K562 (cell line): ENCODE results near the gene GLI1. TPM values are rescaled to one million over a fixed set of nuclear protein-coding genes. Genes with fewer than 3 reads are reported as not detected.

Experiments used
- ARID1B ChIP-seq: fragments of 450-650 bp; IDR thresholded peaks from 2 replicates; pipeline ENCODE4 v1.6.1; 2016; ENCODE audit warnings: antibody characterized with exemption, mild to moderate bottlenecking, inconsistent platforms
- CBX3 ChIP-seq, 2 experiments: IDR thresholded peaks; 1 replicate in 1 of 2; 2 replicates in 1 of 2; pipeline ENCODE4 v1.6.1; 2012; ENCODE audit warnings: inconsistent platforms in 2 of 2, low read length in 2 of 2, borderline replicate concordance in 1 of 2, control low read depth in 1 of 2
- CBX5 ChIP-seq: IDR thresholded peaks from 2 replicates; pipeline ENCODE4 v1.6.1; 2014; ENCODE audit warnings: low read depth, borderline replicate concordance
- ELF2 ChIP-seq: fragments of 250-450 bp; sonication (Bioruptor Pico); IDR thresholded peaks from 2 replicates; pipeline ENCODE4 v1.5.0; 2021; ENCODE audit warnings: mild to moderate bottlenecking
- FUS ChIP-seq: fragments of 200-400 bp; formaldehyde crosslinking; optimal IDR thresholded peaks from 2 replicates; pipeline ENCODE3; 2017; ENCODE audit warnings: low read depth, low read length
- GATA2 ChIP-seq: sonication (generic); formaldehyde crosslinking; IDR thresholded peaks from 2 replicates; pipeline ENCODE4 v1.4.0; 2020; ENCODE audit warnings: mild to moderate bottlenecking, missing genetic modification reagents
- HDGF ChIP-seq: fragments of 450-650 bp; IDR thresholded peaks from 2 replicates; pipeline ENCODE4 v1.6.1; 2016
- HIVEP1 ChIP-seq: fragments of 250-450 bp; sonication (Bioruptor Pico); IDR thresholded peaks from 2 replicates; pipeline ENCODE4 v1.4.0; 2020; ENCODE audit warnings: mild to moderate bottlenecking
- HLTF ChIP-seq: fragments of 450-650 bp; IDR thresholded peaks from 2 replicates; pipeline ENCODE4 v1.6.1; 2016
- KAT2B ChIP-seq: IDR thresholded peaks from one replicate; pipeline ENCODE4 v1.6.1; 2012; ENCODE audit warnings: low read depth, mild to moderate bottlenecking, control low read depth, inconsistent platforms, low read length, moderate library complexity
- KAT7 ChIP-seq: sonication (generic); formaldehyde crosslinking; IDR thresholded peaks from 2 replicates; pipeline ENCODE4 v1.8.0; 2022; ENCODE audit warnings: missing genetic modification reagents, mild to moderate bottlenecking, borderline replicate concordance
- KLF1 ChIP-seq: fragments of 450-650 bp; IDR thresholded peaks from 2 replicates; pipeline ENCODE4 v1.6.1; 2016; ENCODE audit warnings: missing genetic modification characterization, missing compliant biosample characterization
- MCM2 ChIP-seq: fragments of 450-650 bp; IDR thresholded peaks from 2 replicates; pipeline ENCODE4 v1.6.1; 2017; ENCODE audit warnings: low read depth, mild to moderate bottlenecking
- MIER1 ChIP-seq: fragments of 450-650 bp; IDR thresholded peaks from 2 replicates; pipeline ENCODE4 v1.6.1; 2016; ENCODE audit warnings: antibody characterized with exemption, mild to moderate bottlenecking, low read depth
- MXI1 ChIP-seq: IDR thresholded peaks from 2 replicates; pipeline ENCODE4 v1.6.1; 2011; ENCODE audit warnings: low read depth, mild to moderate bottlenecking, improper control_type of control experiment, low read length
- NEUROD1 ChIP-seq: fragments of 150-350 bp; IDR thresholded peaks from 2 replicates; pipeline ENCODE4 v1.6.1; 2014; ENCODE audit warnings: borderline replicate concordance, low read length, low read depth; ENCODE audit not compliant: partially characterized antibody
- PTBP1 ChIP-seq: fragments of 200-400 bp; formaldehyde crosslinking; IDR thresholded peaks from 2 replicates; pipeline ENCODE4 v1.6.1; 2017; ENCODE audit warnings: low read depth, low read length
- RBM14 ChIP-seq: fragments of 200-400 bp; formaldehyde crosslinking; IDR thresholded peaks from 2 replicates; pipeline ENCODE4 v1.6.1; 2018; ENCODE audit warnings: low read depth, mild to moderate bottlenecking, low read length, moderate library complexity, borderline replicate concordance; ENCODE audit not compliant: insufficient read depth
- SIN3A ChIP-seq, 2 experiments: fragments of 150-350 bp in 1 of 2; IDR thresholded peaks; 2 replicates each; pipeline ENCODE4 v1.6.1; 2011 to 2016; ENCODE audit warnings: borderline replicate concordance in 2 of 2, low read depth in 2 of 2, low read length in 2 of 2, mild to moderate bottlenecking in 2 of 2, moderate library complexity in 2 of 2; ENCODE audit not compliant: control insufficient read depth in 1 of 2
- SNIP1 ChIP-seq: fragments of 450-650 bp; IDR thresholded peaks from 2 replicates; pipeline ENCODE4 v1.7.1; 2017; ENCODE audit warnings: low read depth, mild to moderate bottlenecking
- SRF ChIP-seq, 2 experiments: fragments of 250-450, 450-650 bp in 1 of 2; sonication (Bioruptor Pico) in 1 of 2; sonication (generic) in 1 of 2; formaldehyde crosslinking; IDR thresholded peaks; 2 replicates each; pipeline versions ENCODE4 v1.5.0 to v1.5.1; 2020 to 2022; ENCODE audit warnings: mild to moderate bottlenecking in 1 of 2, missing genetic modification reagents in 1 of 2
- ZEB2 ChIP-seq: fragments of 450-650 bp; IDR thresholded peaks from 2 replicates; pipeline ENCODE4 v1.6.1; 2016
- ZFP1 ChIP-seq: fragments of 450-650 bp; formaldehyde crosslinking; IDR thresholded peaks from 2 replicates; pipeline ENCODE4 v1.4.0; 2020; ENCODE audit warnings: mild to moderate bottlenecking, mixed read lengths
- ZFX ChIP-seq: sonication (generic); formaldehyde crosslinking; IDR thresholded peaks from 2 replicates; pipeline ENCODE4 v1.8.0; 2022; ENCODE audit warnings: mild to moderate bottlenecking, missing genetic modification reagents, moderate library complexity
- ZNF121 ChIP-seq: sonication (generic); formaldehyde crosslinking; conservative IDR thresholded peaks from 2 replicates; pipeline ENCODE4 v1.8.0; 2022; ENCODE audit warnings: missing genetic modification reagents
- ZNF212 ChIP-seq: fragments of 450-650 bp; formaldehyde crosslinking; IDR thresholded peaks from 2 replicates; pipeline ENCODE4 v1.4.0; 2020; ENCODE audit warnings: mild to moderate bottlenecking
- ZNF444 ChIP-seq: fragments of 250-450 bp; sonication (Bioruptor Pico); IDR thresholded peaks from 2 replicates; pipeline ENCODE4 v1.4.0; 2020; ENCODE audit warnings: mild to moderate bottlenecking, moderate library complexity
- polyA plus RNA-seq, 8 experiments: library from polyadenylated mRNA; depleted of rRNA in 4 of 8; stranded (reverse) in 5 of 8; unstranded in 3 of 8; fragments of >200 nt; fragmentation: Nextera tagmentation in 2 of 8; fragmentation: Illumina TruSeq in 1 of 8; extraction: Ambion mirVana in 2 of 8; extraction: Trizol in 1 of 8; gene quantifications; 2 replicates each; pipeline versions ENCODE4 v1.2.1 to v1.2.3, GENCODE V29; 2011 to 2014; ENCODE audit warnings: inconsistent platforms in 1 of 8, missing spikeins in 1 of 8
- total RNA-seq, 7 experiments: library from RNA; depleted of rRNA in 6 of 7; stranded (reverse); fragments of >200 nt in 6 of 7; fragmentation: Illumina TruSeq in 2 of 7; extraction: Trizol in 2 of 7; gene quantifications; 2 replicates each; pipeline versions ENCODE4 v1.2.1 to v1.2.3, GENCODE V29; 2011 to 2021; ENCODE audit warnings: low replicate concordance in 1 of 7
- TF ChIP-seq, protein P1 (sequence below): IDR thresholded peaks from 2 replicates; pipeline ENCODE4 v1.6.1; 2016; ENCODE audit warnings: missing genetic modification characterization, missing compliant biosample characterization
- TF ChIP-seq, protein P2 (sequence below): fragments of 250-450 bp; sonication (Bioruptor Pico); IDR thresholded peaks from 2 replicates; pipeline ENCODE4 v1.8.0; 2022; ENCODE audit warnings: moderate library complexity, mild to moderate bottlenecking, inconsistent platforms

Gene GLI1
- total and polyA plus RNA-seq, 9 of the 15 experiments (the other 6 are each of a cell fraction or from before 2014, with no cell fraction given): 0.24 to 3.7 (median 0.61) TPM

DNA sequence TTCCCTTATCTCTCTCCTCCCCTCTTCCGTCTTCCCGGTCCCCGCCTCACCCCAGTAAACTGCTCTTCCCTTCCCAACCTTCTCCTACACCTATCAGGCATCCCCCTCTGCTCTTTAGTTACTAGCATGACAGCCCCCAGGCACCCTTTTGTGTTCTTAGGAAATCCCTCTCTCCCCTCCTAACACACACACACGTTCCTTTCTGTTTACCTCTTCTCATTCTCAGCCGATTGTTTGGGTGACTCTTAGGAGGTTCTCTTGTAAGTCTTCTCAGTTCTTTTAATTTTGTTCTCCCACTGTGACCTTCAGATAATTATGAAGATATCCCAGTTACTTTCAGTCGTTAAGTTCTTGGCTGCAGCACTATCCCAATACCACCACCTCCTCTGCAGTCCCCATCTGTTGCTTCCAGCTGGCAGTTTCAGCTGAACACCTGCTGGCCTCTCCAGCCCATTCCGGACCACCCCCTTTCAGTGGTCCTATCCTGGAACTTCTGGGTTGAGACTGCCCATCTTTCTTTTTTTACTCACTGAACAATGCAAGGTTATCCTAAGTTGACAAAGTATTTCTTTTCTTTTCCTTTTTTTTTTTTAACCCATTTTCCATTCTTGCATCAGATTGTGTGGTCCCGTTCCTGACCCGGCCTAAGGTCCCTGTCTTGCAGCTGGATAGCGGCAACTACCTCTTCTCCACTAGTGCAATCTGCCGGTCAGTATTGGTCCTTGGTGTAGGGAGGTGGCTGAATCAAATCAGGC is 29.0 kb downstream of the GLI1 start (continued):
- TF ChIP-seq, protein P1, sequence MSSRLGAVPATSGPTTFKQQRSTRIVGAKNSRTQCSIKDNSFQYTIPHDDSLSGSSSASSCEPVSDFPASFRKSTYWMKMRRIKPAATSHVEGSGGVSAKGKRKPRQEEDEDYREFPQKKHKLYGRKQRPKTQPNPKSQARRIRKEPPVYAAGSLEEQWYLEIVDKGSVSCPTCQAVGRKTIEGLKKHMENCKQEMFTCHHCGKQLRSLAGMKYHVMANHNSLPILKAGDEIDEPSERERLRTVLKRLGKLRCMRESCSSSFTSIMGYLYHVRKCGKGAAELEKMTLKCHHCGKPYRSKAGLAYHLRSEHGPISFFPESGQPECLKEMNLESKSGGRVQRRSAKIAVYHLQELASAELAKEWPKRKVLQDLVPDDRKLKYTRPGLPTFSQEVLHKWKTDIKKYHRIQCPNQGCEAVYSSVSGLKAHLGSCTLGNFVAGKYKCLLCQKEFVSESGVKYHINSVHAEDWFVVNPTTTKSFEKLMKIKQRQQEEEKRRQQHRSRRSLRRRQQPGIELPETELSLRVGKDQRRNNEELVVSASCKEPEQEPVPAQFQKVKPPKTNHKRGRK (tag): peak; percentile 46; the same call in 1 of the 2 replicates
- TF ChIP-seq ARID1B (no peak; the same call in none of the 2 replicates), SRF (CRISPR knock-in tag; IDR thresholded peaks at IDR 0.05) (no peak), ELF2 (no peak), ZFX (CRISPR knock-in tag) (no peak), NEUROD1 (no peak), ZNF212 (no peak), KLF1 (tag) (no peak), CBX3 (IDR thresholded peaks at IDR 0.05; ENCODE audit: borderline replicate concordance in 1 of 2, low read length in 2 of 2) (no peak), MXI1 (no peak), ZFP1 (CRISPR knock-in tag) (no peak), KAT2B (no peak), PTBP1 (no peak), SNIP1 (no peak), GATA2 (CRISPR knock-in tag) (no peak), HLTF (peak; percentile 10; the same call in 1 of the 2 replicates), FUS (no peak), HDGF (0 out of 2 replicates have a peak, but pooled peaks have one; percentile 69), MCM2 (no peak), HIVEP1 (CRISPR knock-in tag) (no peak), ZNF121 (no peak), ZEB2 (no peak), KAT7 (no peak), MIER1 (no peak), RBM14 (no peak), CBX5 (no peak), SIN3A (IDR thresholded peaks at IDR 0.05; ENCODE audit: borderline replicate concordance in 2 of 2, control insufficient read depth in 1 of 2, low read depth in 2 of 2, low read length in 2 of 2) (peak in 1 of 2 experiments; percentile 79; a peak in 1 of 4 replicates), ZNF444 (CRISPR knock-in tag) (no peak)
- TF ChIP-seq, protein P2, sequence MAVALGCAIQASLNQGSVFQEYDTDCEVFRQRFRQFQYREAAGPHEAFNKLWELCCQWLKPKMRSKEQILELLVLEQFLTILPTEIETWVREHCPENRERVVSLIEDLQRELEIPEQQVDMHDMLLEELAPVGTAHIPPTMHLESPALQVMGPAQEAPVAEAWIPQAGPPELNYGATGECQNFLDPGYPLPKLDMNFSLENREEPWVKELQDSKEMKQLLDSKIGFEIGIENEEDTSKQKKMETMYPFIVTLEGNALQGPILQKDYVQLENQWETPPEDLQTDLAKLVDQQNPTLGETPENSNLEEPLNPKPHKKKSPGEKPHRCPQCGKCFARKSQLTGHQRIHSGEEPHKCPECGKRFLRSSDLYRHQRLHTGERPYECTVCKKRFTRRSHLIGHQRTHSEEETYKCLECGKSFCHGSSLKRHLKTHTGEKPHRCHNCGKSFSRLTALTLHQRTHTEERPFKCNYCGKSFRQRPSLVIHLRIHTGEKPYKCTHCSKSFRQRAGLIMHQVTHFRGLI (CRISPR knock-in tag): no peak
